CD4-positive, alpha-beta T cell treated with Interleukin-6 for 4 hours (primary cell): ENCODE results near the gene LEP.
"Not testable (repeated sequence)": the region's sequence is repeated elsewhere in the genome, so short reads cannot be mapped to it uniquely, and the experiment has no call there.

Experiments
- DNase-seq: peaks from one replicate; pipeline ENCODE4 v3.0.0-alpha.2; 2020; ENCODE audit warnings: mixed read lengths

LEP gene

DNA sequence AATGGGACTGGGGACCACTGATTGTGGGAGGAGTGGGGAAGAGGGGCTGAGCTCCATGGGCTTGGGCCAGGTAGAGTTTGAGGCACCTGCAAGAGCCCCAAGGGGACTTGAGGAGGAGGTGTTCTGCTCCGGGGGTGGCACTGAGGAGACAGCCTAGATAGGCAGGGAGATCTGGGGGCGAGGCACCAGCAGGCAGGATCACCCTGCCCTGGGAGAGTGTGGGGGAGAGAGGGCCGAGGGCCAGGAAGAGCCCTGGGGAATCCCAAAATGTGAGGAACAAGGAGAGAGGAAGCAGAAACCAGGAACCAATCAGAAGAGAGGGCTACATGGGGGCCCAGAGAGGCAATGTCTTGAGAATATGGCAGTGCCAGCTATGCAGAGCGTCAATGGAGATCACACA lies 34.6 kb downstream of the LEP start:
- no peak for DNase-seq

DNA sequence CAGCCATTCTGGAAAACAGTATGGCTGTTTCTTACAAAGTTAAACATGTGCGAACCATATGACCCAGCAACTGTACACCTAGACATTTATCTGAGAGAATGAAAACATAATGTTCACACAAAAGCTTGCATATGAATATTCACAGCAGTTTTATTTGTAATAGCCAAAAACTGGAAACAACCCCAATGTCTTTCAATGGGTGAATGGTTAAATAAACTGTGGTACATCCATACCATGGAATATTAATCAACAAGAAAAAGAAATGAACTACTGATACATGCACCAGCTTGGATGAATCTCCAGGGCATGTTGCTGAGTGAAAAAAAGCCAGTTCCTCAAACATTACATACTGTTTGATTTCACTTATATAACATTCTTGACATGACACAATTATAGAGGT lies 37.3 kb downstream of the LEP start:
- DNase-seq: no peak

GRCh38 chr7:128279124-128279713 lies 38.1 kb downstream of the LEP start:
- DNase-seq: no peak

- DNase-seq: not testable (repeated sequence)
Measured at GRCh38 chr7:128280451-128280850, 39.4 kb downstream of the LEP start.

DNA sequence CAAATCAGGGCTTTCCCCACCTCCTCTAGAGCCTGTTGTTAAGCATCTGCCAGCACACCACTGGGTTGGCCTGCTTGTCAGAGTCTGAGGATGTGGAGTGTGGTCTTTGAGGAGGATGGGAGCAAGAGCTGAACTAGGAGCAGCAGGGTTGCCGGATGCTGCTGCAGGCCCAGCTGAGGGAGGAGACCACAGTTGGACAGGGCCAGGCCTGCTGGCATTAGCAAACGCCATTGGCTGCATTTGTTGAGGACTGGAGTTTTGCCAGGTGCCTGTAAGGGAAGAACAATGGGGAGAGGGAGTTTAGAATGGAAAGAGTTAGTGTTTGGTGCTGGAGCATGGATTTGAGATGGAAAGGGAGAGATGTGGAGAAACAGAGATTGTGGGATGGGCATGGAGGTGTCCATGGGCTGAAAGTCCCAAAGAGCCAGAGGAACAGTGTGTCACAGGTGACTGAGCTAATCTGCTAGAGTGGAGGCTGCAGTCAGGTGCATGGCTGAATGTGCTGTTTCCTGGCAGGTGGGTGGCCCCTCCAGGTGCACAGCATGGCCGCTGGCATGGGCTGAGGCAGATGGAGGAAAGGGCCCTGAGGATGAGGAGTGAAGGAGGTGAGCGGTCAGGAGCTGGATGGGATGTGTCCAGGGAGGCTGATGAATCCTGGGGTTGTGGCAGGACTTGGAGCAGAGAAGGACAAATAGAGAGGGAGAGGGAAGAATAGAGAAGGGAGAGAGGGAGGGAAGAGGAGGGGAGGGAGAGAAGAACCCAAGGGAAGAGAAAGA lies 40.7 kb downstream of the LEP start:
- no peak for DNase-seq

- no peak for DNase-seq
Measured at GRCh38 chr7:128284102-128284501, 43.0 kb downstream of the LEP start.

DNA sequence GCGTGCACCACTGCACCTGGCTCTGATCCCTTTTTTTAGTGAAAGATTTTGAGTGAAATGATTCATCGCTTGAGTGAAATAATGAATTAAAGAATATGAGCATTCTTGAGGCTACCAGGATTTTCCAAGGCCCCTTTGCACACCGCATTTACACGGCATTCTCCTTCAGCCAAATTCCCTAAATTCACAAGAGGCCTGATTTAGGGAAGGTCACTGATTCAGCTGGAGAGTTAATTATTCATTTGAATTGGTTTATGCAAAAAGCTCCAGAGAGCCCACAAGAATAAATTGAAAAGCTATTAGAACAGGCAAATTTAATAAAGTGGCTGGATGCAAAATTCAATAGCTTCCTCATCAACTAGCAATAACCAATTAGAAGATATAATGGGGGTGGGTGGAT lies 46.5 kb downstream of the LEP start:
- no peak for DNase-seq

DNA sequence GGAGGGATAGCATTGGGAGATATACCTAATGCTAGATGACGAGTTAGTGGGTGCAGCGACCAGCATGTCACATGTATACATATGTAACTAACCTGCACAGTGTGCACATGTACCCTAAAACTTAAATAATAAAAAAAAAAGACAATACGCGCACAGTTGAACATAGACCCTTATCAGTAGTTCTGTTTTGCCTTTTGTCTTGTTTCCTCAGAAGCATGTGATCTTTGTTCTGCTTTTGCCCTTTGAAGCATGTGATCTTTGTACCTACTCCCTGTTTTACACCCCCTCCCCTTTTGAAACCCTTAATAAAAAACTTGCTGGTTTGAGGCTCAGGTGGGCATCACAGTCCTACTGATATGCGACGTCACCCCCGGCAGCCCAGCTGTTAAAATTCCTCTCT lies 56.9 kb downstream of the LEP start:
- not testable (repeated sequence) for DNase-seq

GRCh38 chr7:128299109-128299607 lies 58.1 kb downstream of the LEP start:
- DNase-seq: no peak

DNA sequence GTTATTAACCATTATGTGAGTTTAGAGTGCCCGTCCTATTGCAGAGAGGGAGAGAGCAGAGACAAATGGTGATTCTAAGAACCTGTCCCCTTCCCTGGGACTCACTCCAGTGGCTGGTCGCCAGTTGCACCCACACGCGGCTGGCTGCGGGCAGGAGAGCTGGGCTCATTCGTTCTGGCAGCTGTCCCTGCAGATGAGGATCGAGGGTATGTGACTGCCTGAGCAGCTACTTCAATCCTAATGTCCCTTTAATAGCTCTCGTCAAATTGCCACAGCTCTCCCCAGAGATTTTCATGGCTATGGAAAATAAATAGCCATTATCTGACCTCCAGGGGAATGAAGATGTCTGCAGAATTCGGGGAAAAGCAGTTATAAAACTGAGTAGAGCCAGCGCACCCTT lies 61.1 kb downstream of the LEP start:
- no peak for DNase-seq

DNA sequence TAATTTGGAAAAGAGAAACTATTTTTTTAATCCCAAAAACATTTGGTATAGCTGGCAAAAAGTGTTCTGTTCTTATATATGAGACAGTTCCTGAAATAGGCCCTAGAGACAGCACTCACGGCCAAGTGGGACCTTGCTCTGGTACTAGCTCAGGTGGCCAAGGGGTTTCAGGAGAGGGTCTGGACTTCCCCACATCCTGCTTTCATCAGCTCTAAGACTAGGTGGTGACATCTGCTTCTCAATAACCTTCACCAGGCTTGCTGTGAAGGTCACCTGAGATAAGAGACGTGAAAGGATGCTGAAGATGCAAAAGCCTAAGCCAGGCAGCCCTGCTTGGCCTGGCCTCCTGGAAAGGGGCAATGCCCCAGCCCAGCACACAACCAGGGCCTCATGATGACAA lies 62.1 kb downstream of the LEP start:
- DNase-seq: no peak

DNA sequence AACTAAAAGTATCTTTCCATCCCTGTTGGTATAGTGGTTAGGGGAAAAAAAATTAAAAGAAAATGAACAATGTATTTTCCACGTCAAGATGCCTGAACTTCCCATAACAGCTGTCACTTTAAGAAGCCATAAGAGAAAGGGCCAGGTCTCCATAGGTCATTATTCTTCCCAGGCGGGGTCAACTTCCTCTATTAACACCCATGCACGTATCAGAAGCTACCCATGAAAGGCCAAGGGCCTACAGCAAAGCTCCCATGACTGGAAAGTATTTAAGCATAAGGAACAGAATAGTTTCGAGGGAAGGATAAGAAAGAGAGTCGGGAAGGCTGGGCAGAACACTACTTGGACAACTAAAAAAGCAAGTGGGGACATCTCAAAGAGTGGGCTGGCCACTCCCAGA lies 62.6 kb downstream of the LEP start:
- DNase-seq: no peak

DNA sequence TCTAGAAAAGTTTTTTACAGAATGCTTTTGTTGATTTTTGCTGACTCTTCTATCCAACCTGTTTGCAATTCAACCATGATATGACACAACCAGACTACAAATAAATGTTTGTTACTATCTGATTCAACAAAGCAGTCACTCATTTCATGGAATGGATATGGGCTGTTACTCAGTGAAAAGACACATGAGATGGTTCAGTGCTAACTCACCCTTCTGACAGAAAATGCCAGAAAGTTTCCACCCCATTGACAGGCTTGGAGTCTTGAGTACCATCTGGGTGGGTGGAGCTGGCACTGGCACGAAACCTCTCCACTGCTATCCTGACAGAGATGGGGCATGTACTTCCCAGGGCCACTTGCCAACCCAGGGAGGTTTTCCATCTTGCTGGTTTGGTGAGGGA lies 63.1 kb downstream of the LEP start:
- DNase-seq: no peak

- DNase-seq: no peak
Measured at GRCh38 chr7:128307061-128307460, 66.0 kb downstream of the LEP start.
